H9 (cell line): Measurements from ENCODE around the gene VPS51. TPM values are rescaled to one million over a fixed set of nuclear protein-coding genes. Genes with fewer than 3 reads are reported as not detected.

Experiments used
- DNase-seq: peaks from one replicate; pipeline ENCODE4 v3.0.0-alpha.2; 2017
- H2AFZ ChIP-seq: one replicate; pipeline ENCODE4 v1.6.1; 2013; ENCODE audit warnings: mild to moderate bottlenecking, low read length, control low read depth, moderate library complexity
- H2AK5ac ChIP-seq: 2 replicates; pipeline ENCODE4 v1.6.1; 2013; ENCODE audit warnings: low read length, control low read depth, mixed read lengths; ENCODE audit not compliant: insufficient read length
- H2BK120ac ChIP-seq: one replicate; pipeline ENCODE4 v1.6.1; 2013; ENCODE audit warnings: low read depth, mild to moderate bottlenecking, low read length, control low read depth, inconsistent platforms; ENCODE audit not compliant: poor library complexity, severe bottlenecking
- H2BK12ac ChIP-seq: 2 replicates; pipeline ENCODE4 v1.6.1; 2013; ENCODE audit warnings: low read length, control low read depth, mixed read lengths, low read depth; ENCODE audit not compliant: insufficient read length
- H2BK15ac ChIP-seq: 2 replicates; pipeline ENCODE4 v1.6.1; 2013; ENCODE audit warnings: low read depth, low read length, control low read depth
- H2BK20ac ChIP-seq: one replicate; pipeline ENCODE4 v1.6.1; 2013; ENCODE audit warnings: low read depth, mild to moderate bottlenecking, low read length, control low read depth, inconsistent platforms; ENCODE audit not compliant: poor library complexity, severe bottlenecking
- H2BK5ac ChIP-seq: 2 replicates; pipeline ENCODE4 v1.6.1; 2013; ENCODE audit warnings: low read length, control low read depth, mixed read lengths; ENCODE audit not compliant: insufficient read length
- H3K14ac ChIP-seq: 2 replicates; pipeline ENCODE4 v1.6.1; 2013; ENCODE audit warnings: low read length, control low read depth; ENCODE audit not compliant: insufficient read depth
- H3K18ac ChIP-seq: 2 replicates; pipeline ENCODE4 v1.6.1; 2013; ENCODE audit warnings: low read depth, mild to moderate bottlenecking, mixed read lengths, low read length, control low read depth; ENCODE audit not compliant: insufficient read length
- H3K23ac ChIP-seq: 2 replicates; pipeline ENCODE4 v1.6.1; 2013; ENCODE audit warnings: low read length, control low read depth, mixed read lengths, low read depth; ENCODE audit not compliant: insufficient read length
- H3K23me2 ChIP-seq: 2 replicates; pipeline ENCODE4 v1.6.1; 2013; ENCODE audit warnings: low read depth, mild to moderate bottlenecking, mixed read lengths, low read length, control low read depth; ENCODE audit not compliant: insufficient read length, poor library complexity, severe bottlenecking
- H3K27ac ChIP-seq: 2 replicates; pipeline ENCODE4 v1.5.1; 2013; ENCODE audit warnings: low read length, control low read depth, mixed read lengths, low read depth; ENCODE audit not compliant: insufficient read length
- H3K27me3 ChIP-seq: 2 replicates; pipeline ENCODE4 v1.6.1; 2013; ENCODE audit warnings: low read length, control low read depth, inconsistent platforms; ENCODE audit not compliant: insufficient read depth
- H3K4ac ChIP-seq: 2 replicates; pipeline ENCODE4 v1.6.1; 2013; ENCODE audit warnings: low read depth, mild to moderate bottlenecking, control low read depth, inconsistent platforms, low read length, moderate library complexity
- H3K4me1 ChIP-seq: 2 replicates; pipeline ENCODE4 v1.6.1; 2013; ENCODE audit warnings: low read length, control low read depth, inconsistent platforms; ENCODE audit not compliant: insufficient read depth
- H3K4me2 ChIP-seq: 2 replicates; pipeline ENCODE4 v1.6.1; 2013; ENCODE audit warnings: low read length, control low read depth, mixed read lengths; ENCODE audit not compliant: insufficient read length, insufficient read depth
- H3K56ac ChIP-seq: 2 replicates; pipeline ENCODE4 v1.6.1; 2013; ENCODE audit warnings: low read depth, mild to moderate bottlenecking, mixed read lengths, low read length, control low read depth; ENCODE audit not compliant: insufficient read length
- H3K79me1 ChIP-seq: 2 replicates; pipeline ENCODE4 v1.6.1; 2013; ENCODE audit warnings: low read depth, mild to moderate bottlenecking, moderate library complexity, low read length, control low read depth, inconsistent platforms; ENCODE audit not compliant: insufficient read depth, poor library complexity, severe bottlenecking
- H3K79me2 ChIP-seq: 2 replicates; pipeline ENCODE4 v1.6.1; 2013; ENCODE audit warnings: low read length, control low read depth, inconsistent platforms; ENCODE audit not compliant: insufficient read depth
- H3K9ac ChIP-seq: 2 replicates; pipeline ENCODE4 v1.6.1; 2013; ENCODE audit warnings: low read length, control low read depth, mixed read lengths; ENCODE audit not compliant: insufficient read length; ENCODE audit errors: extremely low read depth
- H3K9me3 ChIP-seq: one replicate; pipeline ENCODE4 v1.6.1; 2013; ENCODE audit warnings: low read depth, low read length, inconsistent platforms; ENCODE audit not compliant: control insufficient read depth
- H3T11ph ChIP-seq: one replicate; pipeline ENCODE4 v1.6.1; 2013; ENCODE audit warnings: mild to moderate bottlenecking, low read length, control low read depth, inconsistent platforms
- H4K20me1 ChIP-seq: one replicate; pipeline ENCODE4 v1.6.1; 2013; ENCODE audit not compliant: control insufficient read depth, insufficient read length, insufficient read depth
- H4K5ac ChIP-seq: 2 replicates; pipeline ENCODE4 v1.6.1; 2013; ENCODE audit warnings: low read depth, mild to moderate bottlenecking, mixed read lengths, low read length, control low read depth; ENCODE audit not compliant: insufficient read length
- H4K8ac ChIP-seq: replicated peaks from 2 replicates; pipeline ENCODE4 v1.6.1; 2013; ENCODE audit warnings: low read length, control low read depth, mixed read lengths, low read depth; ENCODE audit not compliant: insufficient read length
- H4K91ac ChIP-seq: 2 replicates; pipeline ENCODE4 v1.6.1; 2013; ENCODE audit warnings: low read depth, mild to moderate bottlenecking, moderate library complexity, mixed read lengths, low read length, control low read depth; ENCODE audit not compliant: insufficient read length
- H3K27ac Mint-ChIP-seq, 3 experiments: 2 replicates in 2 of 3; 3 replicates in 1 of 3; pipeline ENCODE4 v1.8.0; 2020 to 2021; ENCODE audit warnings: mixed read lengths in 3 of 3, mild to moderate bottlenecking in 1 of 3, moderate library complexity in 1 of 3
- H3K27me3 Mint-ChIP-seq: 2 replicates; pipeline ENCODE4 v1.8.0; 2021; ENCODE audit warnings: low read depth, mild to moderate bottlenecking, moderate library complexity, mixed read lengths
- H3K36me3 Mint-ChIP-seq, 3 experiments: 2 replicates in 2 of 3; 3 replicates in 1 of 3; pipeline ENCODE4 v1.8.0; 2020 to 2021; ENCODE audit warnings: low read depth in 3 of 3, mixed read lengths in 3 of 3; ENCODE audit not compliant: insufficient read depth in 1 of 3
- H3K4me1 Mint-ChIP-seq, 2 experiments: 2 replicates each; pipeline ENCODE4 v1.8.0; 2020; ENCODE audit warnings: mixed read lengths in 2 of 2
- H3K4me3 Mint-ChIP-seq, 2 experiments: 2 replicates in 1 of 2; 3 replicates in 1 of 2; pipeline ENCODE4 v1.8.0; 2020 to 2021; ENCODE audit warnings: mild to moderate bottlenecking in 2 of 2, mixed read lengths in 2 of 2, moderate library complexity in 1 of 2
- H3K9me3 Mint-ChIP-seq, 2 experiments: 2 replicates in 1 of 2; 3 replicates in 1 of 2; pipeline ENCODE4 v1.8.0; 2020; ENCODE audit warnings: mild to moderate bottlenecking in 2 of 2, mixed read lengths in 2 of 2, moderate library complexity in 1 of 2
- WGBS: extraction: QIAGEN DNeasy Blood & Tissue Kit; methylation state at CpG from one replicate; pipeline ENCODE4 v1.1.7; 2013; ENCODE audit warnings: missing lambda C conversion rate, low lambda C conversion rate, mixed read lengths; ENCODE audit not compliant: insufficient read length; ENCODE audit errors: extremely low coverage; 5-methylcytosine and 5-hydroxymethylcytosine counted together
- total RNA-seq: library from RNA; stranded (reverse); gene quantifications from 2 replicates; pipeline ENCODE4 v1.2.1, GENCODE V29; 2021
- TF ChIP-seq, protein P1 (sequence below): fragments of 200-600 bp; sonication (generic); conservative IDR thresholded peaks from 3 replicates; pipeline ENCODE4 v1.8.0; 2021; ENCODE audit warnings: antibody characterized with exemption, mild to moderate bottlenecking

VPS51 gene
- total RNA-seq, 1 experiment from 2014 or later = 94.7 TPM

DNA sequence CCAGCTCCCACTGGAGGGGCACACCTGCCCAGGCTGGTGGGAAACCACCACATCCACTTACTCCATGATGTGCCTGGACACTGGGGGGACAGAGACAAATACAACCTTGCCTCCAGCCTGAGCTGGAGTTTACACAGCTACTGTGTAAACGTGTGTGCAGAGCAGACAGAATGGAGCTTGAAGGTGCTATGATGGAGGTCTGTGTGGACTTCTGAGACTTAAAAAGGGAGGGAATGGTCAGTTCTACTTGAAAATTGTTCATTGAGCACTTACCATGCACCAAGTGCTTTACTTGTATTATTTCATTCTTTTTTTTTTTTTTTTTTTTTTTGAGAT, 23.4 kb upstream of the VPS51 start:
- WGBS = no CpG with 5 or more reads among the region's 1 CpG
- Histone ChIP-seq H3T11ph (no peak overlapping the region), H2AK5ac (no peak overlapping the region), H3K23ac (no peak overlapping the region), H2BK15ac (no peak overlapping the region), H3K23me2 (no peaks in the 10 kb centered on the region), H3K27me3 (no peaks in the 10 kb centered on the region), H3K4me1 (peaks cover 2% of the 10 kb centered on the region; the same call in 1 of the 2 replicates), H3K4ac (no peak overlapping the region), H4K20me1 (no peaks in the 10 kb centered on the region), H2BK20ac (no peak overlapping the region), H4K5ac (peak overlapping the region; percentile 42), H3K9me3 (no peaks in the 10 kb centered on the region), H3K14ac (no peak overlapping the region), H4K91ac (no peak overlapping the region), H4K8ac (no peak overlapping the region), H3K4me2 (no peak overlapping the region), H3K9ac (no peak overlapping the region), H3K27ac (no peak overlapping the region), H2BK12ac (no peak overlapping the region), H3K79me2 (no peaks in the 10 kb centered on the region), H2BK5ac (no peak overlapping the region), H3K79me1 (peaks cover 4% of the 10 kb centered on the region), H2AFZ (no peak overlapping the region), H2BK120ac (no peak overlapping the region), H3K18ac (no peak overlapping the region), H3K56ac (no peak overlapping the region)
- H3K4me1 Mint-ChIP-seq = peaks cover 3 to 8% of the 10 kb centered on the region in 2 experiments
- no peak overlapping the region for H3K4me3 Mint-ChIP-seq
- no peaks in the 10 kb centered on the region for H3K9me3 Mint-ChIP-seq
- no peak overlapping the region for H3K27ac Mint-ChIP-seq
- no peaks in the 10 kb centered on the region for H3K27me3 Mint-ChIP-seq
- H3K36me3 Mint-ChIP-seq = peaks cover 13 to 24% (median 22%) of the 10 kb centered on the region in 3 experiments
- TF ChIP-seq, protein P1, sequence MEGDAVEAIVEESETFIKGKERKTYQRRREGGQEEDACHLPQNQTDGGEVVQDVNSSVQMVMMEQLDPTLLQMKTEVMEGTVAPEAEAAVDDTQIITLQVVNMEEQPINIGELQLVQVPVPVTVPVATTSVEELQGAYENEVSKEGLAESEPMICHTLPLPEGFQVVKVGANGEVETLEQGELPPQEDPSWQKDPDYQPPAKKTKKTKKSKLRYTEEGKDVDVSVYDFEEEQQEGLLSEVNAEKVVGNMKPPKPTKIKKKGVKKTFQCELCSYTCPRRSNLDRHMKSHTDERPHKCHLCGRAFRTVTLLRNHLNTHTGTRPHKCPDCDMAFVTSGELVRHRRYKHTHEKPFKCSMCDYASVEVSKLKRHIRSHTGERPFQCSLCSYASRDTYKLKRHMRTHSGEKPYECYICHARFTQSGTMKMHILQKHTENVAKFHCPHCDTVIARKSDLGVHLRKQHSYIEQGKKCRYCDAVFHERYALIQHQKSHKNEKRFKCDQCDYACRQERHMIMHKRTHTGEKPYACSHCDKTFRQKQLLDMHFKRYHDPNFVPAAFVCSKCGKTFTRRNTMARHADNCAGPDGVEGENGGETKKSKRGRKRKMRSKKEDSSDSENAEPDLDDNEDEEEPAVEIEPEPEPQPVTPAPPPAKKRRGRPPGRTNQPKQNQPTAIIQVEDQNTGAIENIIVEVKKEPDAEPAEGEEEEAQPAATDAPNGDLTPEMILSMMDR = no peak
- DNase-seq = no peak
